Hematopoietic multipotent progenitor cell treated with erythropoietin and hydrocortisone succinate and interleukin-3 and kit ligand, for 15 days (in vitro differentiated cells): ENCODE measurements around the gene ID2.
A peak's percentile ranks its signal among the peaks of the same experiment; 100 is the strongest.
"Not testable (repeated sequence)": the region's sequence is repeated elsewhere in the genome, so short reads cannot be mapped to it uniquely, and the experiment has no call there.

Experiments used
- DNase-seq: peaks from one replicate; pipeline ENCODE4 v3.0.0-alpha.2; 2015; ENCODE audit warnings: low spot score

ID2 gene

DNA sequence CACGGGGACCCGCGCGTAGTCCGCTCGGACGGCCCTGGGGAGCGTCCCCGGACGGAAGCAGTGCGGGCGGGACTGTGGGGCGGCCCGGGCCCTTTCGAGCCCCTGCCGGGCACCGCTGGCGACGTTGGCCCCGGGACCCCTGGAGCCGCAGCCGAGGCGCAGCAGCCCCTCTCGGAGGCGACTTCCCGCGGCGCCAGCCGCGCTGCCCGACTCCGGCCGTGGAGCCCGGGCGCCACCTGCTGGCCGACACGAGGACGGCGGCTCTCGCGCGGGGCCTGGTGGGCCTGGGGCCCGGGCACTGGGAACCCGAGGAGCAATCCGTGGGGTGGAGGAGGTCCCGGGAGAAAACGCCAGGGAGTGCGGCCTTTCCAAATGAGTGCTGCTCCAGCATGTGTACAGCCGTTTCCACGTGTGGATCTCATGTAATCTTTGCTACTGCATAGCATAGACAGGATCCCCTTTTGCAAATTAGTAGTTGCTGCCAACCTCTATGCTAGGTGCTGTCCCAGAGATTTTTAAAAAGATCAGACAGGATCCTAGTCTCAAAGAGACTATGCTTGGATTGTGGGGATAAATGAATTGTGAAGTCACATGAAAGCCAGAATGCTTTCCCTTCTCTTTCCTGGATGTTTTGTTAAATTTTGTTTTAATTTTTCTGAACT, 4.0 kb downstream of the ID2 start:
- DNase-seq: peak; percentile 69

DNA sequence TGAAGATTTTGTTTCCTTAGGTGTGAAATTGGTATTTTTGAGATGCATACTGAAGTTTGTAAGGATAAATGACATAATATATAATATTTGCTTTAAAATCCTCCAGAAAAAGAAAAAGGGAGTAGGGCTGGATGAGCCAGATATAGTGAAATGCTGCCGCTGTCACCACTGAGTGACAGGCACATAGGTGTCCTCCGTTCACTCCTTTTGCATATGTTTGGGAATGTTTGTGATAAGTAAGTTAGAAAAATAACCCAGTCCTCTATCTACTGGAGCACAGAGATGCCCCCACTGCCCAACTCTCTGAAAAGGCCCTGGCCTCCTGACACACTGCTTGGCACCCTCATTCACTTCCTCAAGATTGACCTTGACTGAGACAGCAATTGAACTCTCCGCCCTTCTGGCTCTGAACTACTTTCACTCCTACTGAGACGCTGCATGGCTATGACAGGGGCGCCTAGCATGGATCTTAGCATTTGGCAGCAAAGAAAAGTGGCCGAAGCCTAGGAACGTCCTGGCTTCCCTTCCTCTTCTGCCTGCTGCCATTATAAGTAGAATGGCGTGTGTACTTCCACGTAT, 10.1 kb downstream of the ID2 start:
- DNase-seq: no peak

GRCh38 chr2:8692783-8693156, 10.9 kb downstream of the ID2 start:
- DNase-seq: no peak

- DNase-seq: peak; percentile 42
Measured at GRCh38 chr2:8693157-8693821, 11.4 kb downstream of the ID2 start.

GRCh38 chr2:8694737-8695136, 12.9 kb downstream of the ID2 start:
- DNase-seq: no peak

DNA sequence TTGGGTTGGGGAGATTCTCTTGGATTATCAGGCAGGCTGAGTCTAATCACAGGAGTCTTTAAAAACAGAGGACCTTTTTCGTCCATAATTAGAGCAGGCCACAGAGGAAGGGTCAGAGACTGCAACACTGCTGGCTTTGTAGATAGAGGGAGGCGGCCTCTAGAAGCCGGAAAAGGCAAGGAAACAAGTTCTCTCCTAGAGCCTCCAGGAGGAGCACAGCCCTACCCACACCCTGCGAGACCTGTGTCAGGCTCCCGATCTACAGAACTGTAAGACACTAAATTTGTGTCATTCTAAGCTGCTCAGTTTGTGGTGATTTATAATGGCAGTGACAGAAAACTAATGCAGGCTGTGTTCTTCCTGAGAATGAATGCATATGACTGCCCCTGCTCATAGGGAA, 15.3 kb downstream of the ID2 start:
- no peak for DNase-seq

DNA sequence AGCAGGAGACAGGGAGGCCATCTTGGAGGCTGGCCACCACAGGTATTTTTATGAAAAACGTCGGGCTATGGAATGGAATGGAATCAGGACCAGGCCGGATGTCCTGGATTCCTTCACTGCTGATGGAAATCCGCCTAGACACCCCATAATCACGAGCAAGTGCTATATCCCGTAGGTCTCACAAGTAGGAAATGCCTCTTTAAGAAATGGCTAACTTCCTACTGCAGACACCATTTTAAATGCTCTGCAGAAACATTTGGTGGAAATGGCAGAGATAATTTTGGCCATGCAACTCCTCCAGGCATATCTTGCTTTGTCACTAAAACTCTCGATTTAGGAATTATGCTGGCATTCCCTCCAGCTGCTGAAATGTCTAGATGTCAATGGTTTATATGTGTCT, 18.0 kb downstream of the ID2 start:
- DNase-seq: no peak

GRCh38 chr2:8701681-8702379, 20.0 kb downstream of the ID2 start:
- no peak for DNase-seq

DNA sequence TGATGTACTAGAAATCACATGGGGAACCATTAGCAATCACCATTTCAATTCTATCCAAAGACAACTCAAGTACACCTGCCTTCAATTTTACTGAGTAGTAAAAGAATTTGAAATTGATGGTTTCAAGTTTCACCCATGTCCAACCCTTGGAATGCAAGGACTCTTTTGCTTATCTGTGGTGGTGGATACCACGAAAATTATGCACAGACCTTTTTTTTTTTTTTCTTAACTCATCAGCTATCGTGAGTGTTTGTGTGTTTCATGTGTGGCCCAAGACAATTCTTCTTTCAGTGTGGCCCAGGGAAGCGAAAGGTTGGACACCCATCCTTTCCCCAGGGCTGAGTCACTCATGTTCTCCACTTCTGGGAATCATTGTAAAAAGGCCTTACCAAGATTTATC, 23.1 kb downstream of the ID2 start:
- DNase-seq: no peak

- DNase-seq: no peak
Measured at GRCh38 chr2:8709611-8710010, 27.8 kb downstream of the ID2 start.

DNA sequence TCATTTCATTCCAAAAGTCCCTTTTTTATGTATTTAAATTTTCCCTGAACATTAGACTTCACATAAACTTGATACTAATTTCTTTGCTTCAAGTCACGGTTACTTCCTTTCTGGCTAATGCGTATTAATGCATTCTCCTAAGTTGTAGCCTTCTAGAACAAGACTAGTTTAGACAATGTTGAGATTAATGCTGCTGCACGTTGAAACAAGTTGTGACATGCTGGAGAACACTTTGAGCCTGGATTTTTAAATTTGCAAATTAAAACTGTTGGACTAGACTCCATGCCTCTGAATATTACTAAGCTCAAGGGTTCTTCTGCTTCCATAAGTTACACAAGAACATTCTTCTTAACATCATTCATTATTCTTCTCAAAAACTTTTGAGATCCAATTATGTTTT, 29.1 kb downstream of the ID2 start:
- no peak for DNase-seq

GRCh38 chr2:8714283-8714682, 32.4 kb downstream of the ID2 start:
- DNase-seq: no peak

DNA sequence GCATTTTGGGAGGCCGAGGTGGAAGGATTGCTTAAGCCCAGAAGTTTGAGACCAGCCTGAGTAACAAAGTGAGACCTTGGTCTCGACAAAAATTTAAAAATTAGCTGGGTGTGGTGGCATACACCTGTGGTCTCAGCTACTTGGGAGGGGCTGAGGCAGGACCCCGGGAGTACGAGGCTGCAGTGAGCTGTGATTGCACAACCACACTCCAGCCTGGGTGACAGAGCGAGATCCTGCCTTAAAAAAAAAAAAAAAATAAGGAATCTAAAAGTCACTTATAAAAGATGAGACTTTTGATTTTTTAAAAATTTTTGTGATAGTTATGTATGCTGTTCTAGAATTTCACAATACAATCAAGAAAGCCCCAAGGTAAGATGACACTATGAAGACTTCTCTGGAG, 33.1 kb downstream of the ID2 start:
- no peak for DNase-seq

DNA sequence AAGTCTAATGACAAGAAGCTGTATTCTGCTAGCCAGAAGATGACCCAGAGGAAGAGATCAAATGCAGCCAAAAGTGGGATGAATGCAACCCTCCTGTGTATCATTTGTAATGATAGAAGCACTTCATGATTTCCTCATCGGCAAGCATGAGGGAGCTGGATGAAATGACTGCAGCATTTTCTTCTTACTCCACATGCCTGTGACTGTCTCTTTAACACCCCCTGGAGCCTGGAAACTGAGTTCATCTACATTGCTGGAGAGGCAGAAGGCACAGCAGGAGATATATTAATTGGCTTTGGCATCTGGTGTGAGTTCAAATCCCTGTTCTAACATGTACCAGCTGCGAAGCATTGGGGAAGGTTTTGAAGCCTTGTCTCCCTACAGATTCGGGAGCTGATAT, 37.7 kb downstream of the ID2 start:
- no peak for DNase-seq

GRCh38 chr2:8720741-8721140, 38.9 kb downstream of the ID2 start:
- DNase-seq: no peak

GRCh38 chr2:8721410-8721809, 39.6 kb downstream of the ID2 start:
- DNase-seq: no peak

DNA sequence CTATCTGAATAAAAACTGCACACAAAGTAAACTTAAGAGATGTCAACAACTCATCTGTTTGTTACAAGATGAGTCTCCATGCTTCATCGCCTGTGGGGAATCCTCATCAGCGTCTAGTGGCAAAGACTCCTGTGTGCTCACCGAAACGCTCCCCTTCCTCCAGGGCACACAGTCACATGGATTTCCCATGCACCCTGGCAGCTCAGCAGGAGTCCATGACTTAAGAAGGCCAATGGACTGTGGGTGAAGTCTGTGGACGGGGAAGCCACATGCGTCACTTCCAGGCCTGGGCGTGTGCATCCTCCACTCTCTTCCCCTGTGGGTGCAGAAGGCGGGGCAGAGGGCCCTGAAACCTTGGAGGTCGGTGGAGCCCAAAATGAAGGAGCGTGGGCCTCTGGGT, 41.1 kb downstream of the ID2 start:
- no peak for DNase-seq

DNA sequence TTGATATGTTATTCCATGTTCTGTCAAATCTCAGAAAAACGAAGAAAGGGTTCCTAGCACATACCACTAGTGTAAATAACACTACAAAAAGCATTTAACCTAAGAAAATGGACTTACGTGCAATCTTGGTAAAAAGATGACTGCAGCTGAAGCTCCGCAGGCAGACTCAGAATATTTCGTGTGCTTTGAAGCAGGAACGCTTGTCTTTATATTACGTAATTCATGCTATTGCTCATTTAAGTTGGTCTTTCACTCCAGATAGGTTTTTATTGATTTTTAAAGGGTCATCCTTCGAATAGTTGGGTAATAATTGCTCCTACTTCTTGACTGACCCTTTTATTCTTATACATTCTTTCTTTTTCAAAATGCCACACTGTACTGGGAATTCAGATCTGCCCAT, 44.0 kb downstream of the ID2 start:
- no peak for DNase-seq

GRCh38 chr2:8728305-8729015, 46.6 kb downstream of the ID2 start:
- DNase-seq: no peak

DNA sequence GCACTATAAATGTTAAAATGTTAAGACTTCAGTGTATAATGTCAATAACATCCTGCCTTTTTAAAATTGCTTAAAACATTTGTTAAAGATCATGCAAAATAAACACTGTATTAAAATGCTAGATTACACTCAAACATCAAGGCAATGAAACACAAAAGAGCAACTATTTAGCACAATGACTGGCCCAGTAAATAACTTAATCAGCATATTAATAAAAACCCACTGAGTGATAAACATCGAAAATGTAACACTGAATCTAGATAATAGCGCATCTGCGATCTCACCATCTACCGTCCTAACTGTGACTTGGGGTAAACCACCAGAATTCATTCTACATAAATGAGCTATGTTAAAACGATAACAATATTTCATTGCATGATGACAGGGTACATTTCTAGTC, 47.2 kb downstream of the ID2 start:
- not testable (repeated sequence) for DNase-seq

- no peak for DNase-seq
Measured at GRCh38 chr2:8729939-8730338, 48.1 kb downstream of the ID2 start.

- no peak for DNase-seq
Measured at GRCh38 chr2:8732601-8733000, 50.7 kb downstream of the ID2 start.
